SH-SY5Y (cell line): ENCODE data around the gene LDB3.

Experiments used
- GATA2 ChIP-seq: IDR thresholded peaks from 2 replicates; pipeline ENCODE4 v1.6.1; 2011; ENCODE audit warnings: mild to moderate bottlenecking, low read depth, low read length
- GATA3 ChIP-seq: IDR thresholded peaks from 2 replicates; pipeline ENCODE4 v1.6.1; 2011; ENCODE audit warnings: low read depth, mild to moderate bottlenecking, low read length, moderate library complexity

LDB3 gene

GRCh38 chr10:86665868-86666267, 2.4 kb upstream of the LDB3 start:
- TF ChIP-seq GATA3 = no peak
- TF ChIP-seq GATA2 = no peak

GRCh38 chr10:86666538-86666937, 1.8 kb upstream of the LDB3 start:
- TF ChIP-seq GATA2 (no peak), GATA3 (no peak)

GRCh38 chr10:86667421-86668181, 710 bp upstream of the LDB3 start:
- TF ChIP-seq GATA3 (no peak), GATA2 (no peak)

DNA sequence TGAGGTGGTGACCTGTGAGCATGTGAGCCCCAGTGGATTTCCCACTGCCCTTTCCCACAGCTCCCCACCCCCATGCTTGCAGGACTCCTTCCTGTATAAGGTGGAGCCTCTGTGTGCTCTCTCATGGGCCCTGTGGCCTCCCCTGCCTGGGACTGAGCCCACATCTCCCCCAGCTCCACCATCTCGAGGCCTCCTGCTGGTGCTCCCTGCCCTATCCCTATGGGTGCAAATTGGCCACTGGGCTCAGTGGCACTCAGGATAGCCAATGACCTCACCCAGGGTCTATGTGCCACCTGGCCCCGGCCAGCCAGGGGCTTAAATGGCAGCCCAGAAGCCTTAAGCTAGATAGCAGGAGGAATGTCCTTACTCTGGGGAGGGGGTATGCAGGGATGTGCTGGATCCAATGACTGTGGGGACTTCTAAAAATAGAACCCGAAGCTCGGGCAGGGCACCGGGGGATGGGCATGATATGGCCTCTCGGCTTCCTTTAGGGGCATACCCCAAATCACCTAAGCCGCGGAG, 2.0 kb downstream of the LDB3 start:
- TF ChIP-seq GATA2 (no peak), GATA3 (no peak)

- TF ChIP-seq GATA3 = no peak
Measured at GRCh38 chr10:86670876-86671275, 2.6 kb downstream of the LDB3 start.

DNA sequence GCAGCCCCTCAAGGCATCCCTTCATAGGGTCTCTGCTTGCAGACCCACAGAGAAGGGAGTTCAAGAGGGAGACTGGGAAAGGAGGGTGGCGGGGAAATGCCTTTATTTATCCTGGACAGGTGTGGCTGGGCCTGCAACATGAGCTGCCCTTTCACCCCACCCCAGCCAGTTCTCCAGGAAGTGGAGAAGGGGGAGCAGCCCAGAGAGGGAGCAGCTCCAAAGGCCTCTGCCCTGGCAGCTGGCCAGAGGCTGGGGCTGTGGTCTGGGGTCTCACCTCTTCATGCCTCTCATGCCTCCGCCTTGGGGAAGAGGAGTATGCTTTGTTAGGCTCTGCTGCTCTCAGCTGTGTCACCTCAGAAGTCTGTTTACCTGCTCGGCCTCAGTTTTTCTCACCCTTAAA, 3.1 kb downstream of the LDB3 start:
- TF ChIP-seq GATA3 (no peak), GATA2 (no peak)

GRCh38 chr10:86671985-86672710, 3.8 kb downstream of the LDB3 start:
- TF ChIP-seq GATA3 (no peak), GATA2 (no peak)

DNA sequence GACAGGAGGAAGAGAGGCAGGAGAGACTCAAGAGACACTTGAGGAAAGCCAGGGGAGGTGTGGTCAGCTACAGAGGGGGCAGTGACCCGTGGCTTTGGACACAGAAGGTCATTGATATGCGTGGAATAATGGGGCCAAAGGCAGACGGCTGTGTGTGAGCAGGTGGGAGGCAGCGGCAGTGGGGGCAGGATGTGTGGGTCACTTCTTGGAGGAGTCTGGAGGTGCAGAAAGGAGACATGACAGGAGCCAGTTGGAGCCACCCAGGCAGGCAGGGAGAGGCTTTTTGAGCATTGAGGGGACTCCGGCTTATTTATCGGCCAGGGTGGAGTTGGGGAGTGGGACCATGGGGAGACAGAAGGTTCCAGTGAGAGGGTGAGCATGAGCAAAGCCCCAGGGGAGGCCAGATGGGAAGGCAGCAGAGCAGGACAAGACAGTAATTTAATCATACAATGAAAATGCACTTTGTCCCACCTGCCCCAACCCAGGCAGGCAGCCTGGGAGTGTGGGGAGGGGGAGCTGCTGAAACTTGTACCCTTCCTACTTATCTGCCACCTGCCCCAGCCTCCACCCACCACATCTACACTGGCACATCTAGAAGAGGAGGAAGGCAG, 5.0 kb downstream of the LDB3 start:
- TF ChIP-seq GATA2 = no peak
- no peak for TF ChIP-seq GATA3

- no peak for TF ChIP-seq GATA3
- TF ChIP-seq GATA2 = no peak
Measured at GRCh38 chr10:86673827-86674581, 5.7 kb downstream of the LDB3 start.

- TF ChIP-seq GATA3 (no peak), GATA2 (no peak)
Measured at GRCh38 chr10:86674912-86675311, 6.6 kb downstream of the LDB3 start.

GRCh38 chr10:86677374-86677773, 9.1 kb downstream of the LDB3 start:
- TF ChIP-seq GATA3 = no peak
- no peak for TF ChIP-seq GATA2

DNA sequence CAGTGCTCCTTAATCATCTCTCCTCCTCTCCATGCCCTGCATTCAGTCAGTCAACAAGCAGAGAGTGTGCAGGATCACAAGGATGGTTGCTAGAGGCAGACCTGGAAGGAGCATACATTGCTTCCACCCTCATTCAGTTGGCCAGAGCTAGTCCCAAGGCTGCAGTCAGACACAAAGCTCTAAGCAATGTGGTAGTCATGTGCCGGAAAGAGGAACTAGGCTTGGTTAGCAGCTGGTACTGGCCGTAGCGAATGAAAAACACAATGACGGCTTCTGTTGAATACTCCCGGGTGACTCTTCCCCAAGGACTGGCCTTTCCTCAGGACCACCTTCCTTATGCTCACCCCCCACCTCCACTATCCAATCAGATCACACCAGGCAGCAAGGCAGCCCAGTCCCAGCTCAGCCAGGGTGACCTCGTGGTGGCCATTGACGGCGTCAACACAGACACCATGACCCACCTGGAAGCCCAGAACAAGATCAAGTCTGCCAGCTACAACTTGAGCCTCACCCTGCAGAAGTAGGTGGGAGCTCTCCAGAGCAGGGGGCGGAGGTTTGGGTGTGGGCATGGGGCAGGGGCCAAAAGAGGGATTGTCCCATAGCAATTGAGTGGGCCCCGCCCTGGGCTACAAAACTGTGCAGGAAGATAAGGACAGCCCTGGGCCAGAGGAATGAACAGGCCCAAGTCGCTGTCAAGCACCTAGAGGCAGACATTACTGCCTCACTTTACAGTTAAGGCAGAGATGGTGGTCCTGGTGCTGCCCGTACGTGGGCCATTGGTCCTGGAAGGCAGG, 10.9 kb downstream of the LDB3 start:
- TF ChIP-seq GATA2 (no peak), GATA3 (no peak)

- no peak for TF ChIP-seq GATA2
- TF ChIP-seq GATA3 = no peak
Measured at GRCh38 chr10:86681047-86681446, 12.7 kb downstream of the LDB3 start.

DNA sequence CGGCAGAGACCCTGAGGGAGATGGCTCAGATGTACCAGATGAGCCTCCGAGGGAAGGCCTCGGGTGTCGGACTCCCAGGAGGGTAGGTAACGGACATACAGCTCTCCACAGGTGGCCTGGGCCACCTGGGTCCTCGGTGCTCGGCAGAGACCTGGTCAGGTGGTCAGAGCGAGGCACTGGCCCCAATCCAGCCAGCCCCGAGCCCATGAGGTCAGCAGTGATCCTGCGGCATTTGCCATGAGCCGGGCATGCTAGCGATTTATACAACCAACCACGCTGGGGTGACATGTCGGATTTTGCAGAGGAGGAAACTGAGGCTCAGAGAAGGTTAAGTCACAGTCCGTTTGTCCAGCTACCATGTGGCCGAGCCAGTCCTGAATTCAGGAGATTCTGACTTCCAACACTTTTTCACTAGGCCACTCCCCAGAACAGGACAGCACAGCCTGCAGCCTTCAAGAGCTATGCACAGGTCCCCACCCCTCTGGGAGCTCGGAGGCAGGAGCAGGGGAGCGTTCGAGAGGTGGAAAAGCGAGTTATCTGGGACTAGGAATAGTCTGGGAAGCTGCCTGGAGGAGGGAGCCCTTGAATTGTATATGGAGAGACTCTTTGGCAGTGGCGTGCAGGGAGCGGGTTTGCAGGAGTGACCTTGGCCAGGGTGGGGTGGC, 13.5 kb downstream of the LDB3 start:
- TF ChIP-seq GATA3 = no peak
- TF ChIP-seq GATA2 = no peak
